Measurements from ENCODE around the gene DEPDC7.
"Not testable (repeated sequence)": the region's sequence is repeated elsewhere in the genome, so short reads cannot be mapped to it uniquely, and the experiment has no call there.

DEPDC7 gene

DNA sequence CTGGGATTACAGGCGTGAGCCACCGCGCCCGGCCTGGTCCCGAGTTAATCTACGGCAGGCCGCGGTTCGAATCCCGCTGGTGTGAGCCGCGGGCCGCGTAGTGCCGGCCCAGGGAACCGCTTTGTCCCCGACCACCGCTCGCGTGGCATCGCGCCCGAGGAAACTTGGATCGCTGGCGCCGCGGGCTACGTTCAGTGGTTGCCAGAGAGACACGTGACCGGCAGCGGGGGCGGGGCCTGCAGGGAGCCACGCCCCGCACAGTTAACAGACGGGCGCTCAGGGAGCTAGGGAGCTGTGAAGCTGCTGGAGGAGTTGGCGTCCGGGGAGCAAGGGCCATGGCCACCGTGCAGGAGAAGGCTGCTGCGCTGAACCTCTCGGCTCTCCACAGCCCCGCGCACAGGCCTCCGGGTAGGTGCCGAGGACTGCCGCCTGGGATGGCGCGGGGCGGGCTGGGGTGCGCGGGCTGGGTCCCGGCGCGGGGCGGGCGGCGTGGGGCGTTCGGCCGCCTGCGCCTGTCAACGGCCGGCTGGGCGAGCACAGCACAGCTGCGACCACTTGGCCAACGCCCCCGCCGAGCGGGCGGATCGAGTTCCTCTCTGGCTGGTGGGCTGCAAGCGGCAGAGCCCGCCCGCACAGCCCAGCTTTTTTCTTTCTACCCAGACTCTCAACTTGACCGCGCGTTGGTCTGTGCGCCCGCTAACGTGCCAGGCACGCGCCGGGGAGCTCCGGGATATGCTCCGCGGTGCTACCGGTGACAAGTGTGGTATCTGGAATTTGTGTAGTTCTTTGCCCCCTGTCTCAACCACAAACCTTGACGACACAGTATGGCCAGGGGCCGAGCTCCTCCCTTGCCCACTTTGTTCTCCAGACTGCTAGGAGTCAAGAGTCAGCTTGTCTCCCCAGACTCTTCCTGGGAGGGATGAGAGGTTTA is at the start of gene DEPDC7:
DEPDC7 (plus strand) TSS at position 258 of the 931 bp plus-strand sequence; CDS start at position 336, 78 bp downstream.
- peak; percentile 74 for DNase-seq

DNA sequence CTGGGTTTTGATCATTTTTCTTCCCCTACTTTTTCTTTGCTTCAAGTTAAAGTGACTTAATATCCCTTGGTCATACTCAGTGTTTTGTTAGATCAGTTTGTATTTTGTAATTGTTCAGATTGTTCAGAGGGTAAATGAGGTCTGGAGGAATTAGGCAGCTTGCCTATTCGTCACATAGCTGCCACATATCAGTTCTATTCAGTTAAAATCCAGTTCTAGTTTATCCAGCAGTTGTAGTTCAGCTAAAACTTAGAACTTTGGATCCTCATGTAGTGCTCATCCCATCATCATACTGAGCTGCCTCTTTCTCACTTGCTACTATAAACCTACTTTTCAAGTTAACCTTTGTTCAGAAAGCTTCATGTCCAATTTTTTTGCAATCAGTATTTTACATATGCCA is 47.1 kb upstream of the DEPDC7 start:
- no peak for DNase-seq

DNA sequence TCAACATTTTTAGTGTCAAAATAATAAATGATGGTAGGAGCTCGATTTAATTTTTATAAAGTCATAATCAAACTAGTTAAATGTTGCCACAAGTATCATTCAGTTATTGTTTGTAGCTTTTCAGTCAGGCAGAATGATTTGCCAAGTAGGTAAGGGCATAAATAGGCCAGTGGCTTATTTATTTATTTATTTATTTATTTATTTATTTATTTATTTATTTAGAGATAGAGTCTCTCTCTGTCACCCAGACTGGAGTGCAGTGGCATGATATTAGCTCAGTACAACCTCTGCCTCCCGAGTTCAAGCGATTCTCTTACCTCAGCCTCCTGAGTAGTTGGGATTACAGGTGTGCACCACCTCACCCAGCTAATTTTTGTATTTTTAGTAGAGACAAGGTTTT is 43.4 kb upstream of the DEPDC7 start:
- not testable (repeated sequence) for DNase-seq

DNA sequence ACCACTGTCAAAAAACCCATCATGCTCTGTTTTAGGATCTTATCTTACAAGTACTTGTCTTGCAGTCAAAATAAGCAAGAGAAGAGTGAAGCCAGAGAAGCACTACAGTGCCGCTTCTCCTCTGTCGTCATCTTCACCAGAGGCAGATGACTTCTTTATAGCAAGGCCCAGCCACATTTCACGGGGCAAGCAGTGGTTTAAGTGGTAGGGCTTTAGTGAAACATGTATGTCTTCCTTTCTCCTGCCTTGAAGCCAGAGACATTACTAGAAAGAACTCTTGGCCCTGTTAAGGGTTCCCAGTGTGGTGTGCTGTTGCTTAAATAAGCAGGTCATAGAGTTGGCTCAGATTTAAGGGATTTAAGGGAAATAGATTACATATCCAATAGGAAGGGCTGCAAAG is 42.9 kb upstream of the DEPDC7 start:
- DNase-seq = no peak

DNA sequence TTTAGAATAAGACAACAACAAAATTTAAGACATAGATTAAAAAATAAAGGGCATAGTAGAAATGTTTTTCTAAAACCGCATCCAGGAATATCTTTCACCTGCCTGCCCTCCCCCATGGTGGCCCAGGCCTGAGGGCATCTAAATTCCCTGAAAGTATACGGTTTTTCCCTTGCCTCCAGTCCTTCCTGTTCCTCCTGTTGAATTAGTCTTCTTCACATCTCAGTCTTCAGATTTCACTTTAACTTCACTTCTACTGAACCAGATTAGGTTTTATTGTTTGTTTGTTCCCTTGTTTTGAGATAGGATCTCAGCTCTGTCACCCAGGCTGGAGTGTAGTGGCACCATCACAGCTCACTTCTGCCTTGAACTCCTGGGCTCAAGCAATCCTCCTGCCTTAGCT is 33.1 kb upstream of the DEPDC7 start:
- DNase-seq = no peak

DNA sequence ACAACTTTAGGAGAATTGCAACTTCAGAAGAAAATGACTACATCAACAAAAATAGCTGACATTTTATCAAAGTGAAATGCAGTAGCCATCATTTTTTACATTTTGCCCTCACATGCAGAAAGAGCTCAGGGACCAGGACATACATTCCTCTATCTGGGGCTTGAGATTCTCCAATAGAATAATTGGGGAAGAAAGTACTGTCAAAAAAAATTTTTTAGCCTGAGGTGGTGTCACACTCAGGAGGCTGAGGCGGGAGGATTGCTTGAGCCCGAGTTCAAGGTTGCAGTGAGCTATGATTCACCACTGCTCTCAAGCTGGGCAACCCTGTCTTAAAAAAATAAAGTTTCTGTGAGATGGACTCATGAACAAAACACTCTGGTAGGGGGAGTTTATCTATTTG is 32.2 kb upstream of the DEPDC7 start:
- DNase-seq = no peak

DNA sequence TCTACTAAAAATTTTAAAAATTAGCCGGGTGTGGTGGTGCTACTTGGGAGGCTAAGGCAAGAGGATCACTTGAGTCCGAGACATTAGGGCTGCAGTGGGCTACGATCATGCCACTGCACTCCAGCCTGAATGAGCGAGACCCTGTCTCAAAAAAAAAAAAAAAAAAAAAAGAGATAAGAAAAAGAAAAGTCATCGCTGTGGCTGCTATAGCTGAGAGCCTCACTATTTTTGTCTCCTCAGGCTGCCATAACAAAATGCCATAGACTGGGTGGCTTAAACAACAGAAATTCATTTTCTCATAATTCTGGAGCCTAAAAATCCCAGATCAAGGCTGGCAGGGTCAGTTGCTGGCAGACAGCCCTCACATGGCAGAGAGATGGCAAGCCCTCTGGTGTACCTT is 30.1 kb upstream of the DEPDC7 start:
- no peak for DNase-seq

DNA sequence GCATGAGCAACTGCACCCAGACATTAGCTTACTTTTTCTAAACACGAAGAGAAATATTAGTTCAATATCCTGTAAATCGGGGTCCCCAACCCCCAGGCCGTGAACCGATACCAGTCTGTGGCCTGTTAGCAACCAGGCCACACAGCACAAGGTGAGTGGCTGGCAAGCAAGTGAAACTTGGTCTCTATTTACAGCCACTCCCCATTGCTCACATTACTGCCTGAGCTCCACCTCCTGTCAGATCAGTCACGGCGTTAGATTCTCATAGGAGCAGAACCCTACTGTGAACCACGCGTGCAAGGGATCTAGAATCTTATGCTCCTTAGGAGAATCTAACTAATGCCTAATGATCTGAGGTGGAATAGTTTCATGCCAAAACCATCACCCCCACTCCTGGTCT is 27.8 kb upstream of the DEPDC7 start:
- no peak for DNase-seq

DNA sequence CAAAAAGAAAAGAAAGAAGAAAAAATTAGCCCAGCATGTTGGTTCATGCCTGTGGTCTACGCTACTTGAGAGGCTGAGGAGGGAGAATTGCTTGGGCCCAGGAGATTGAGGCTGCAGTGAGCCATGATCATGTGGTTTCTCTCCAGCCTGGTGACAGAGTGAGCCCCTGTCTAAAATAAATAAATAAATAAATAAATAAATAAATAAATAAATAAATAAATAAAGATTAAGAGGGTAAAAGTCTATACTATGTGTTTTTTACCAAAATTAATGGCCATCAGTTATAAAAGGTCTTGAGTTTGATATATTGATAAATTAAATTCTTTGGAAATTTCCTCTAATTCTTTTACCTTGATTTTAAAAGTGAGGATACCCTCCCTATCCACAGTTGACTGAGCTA is 25.2 kb upstream of the DEPDC7 start:
- no peak for DNase-seq

DNA sequence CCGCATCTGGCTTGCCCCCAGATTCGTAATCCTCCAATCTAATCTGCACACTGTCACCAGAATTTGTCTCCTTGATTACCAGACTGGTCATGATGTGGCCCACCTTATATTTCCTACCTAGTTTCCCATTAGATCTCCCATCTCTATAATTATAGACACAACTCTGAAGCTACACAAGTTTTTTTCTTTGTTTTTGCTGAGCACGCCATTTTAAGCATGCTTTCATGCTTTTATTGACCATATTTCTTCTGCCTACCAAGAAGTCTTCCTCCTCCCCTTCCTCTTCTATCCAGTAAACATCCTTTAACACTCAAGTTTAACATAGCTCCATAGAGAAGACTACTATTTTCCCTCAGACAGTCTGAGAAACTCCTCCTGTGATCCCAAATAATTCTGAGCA is 24.3 kb upstream of the DEPDC7 start:
- no peak for DNase-seq

DNA sequence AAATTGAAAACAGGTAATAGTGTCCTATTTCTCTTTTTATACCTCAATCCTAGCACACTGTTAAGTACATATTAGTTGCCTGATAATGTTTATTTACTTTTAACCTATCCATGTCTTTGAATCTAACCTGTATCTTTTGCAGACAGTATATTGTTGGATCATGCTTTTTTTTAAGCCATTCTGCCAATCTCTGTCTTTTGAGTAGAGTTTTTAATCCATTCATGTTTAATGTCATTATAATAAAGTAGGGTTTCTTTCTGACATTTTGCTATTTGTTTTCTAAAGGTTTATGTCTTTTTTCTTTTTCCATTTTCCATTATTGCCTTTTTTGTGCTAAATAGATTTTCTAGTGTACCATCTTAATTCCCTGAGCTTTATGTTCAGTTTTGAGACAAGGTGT is 23.8 kb upstream of the DEPDC7 start:
- DNase-seq = no peak

DNA sequence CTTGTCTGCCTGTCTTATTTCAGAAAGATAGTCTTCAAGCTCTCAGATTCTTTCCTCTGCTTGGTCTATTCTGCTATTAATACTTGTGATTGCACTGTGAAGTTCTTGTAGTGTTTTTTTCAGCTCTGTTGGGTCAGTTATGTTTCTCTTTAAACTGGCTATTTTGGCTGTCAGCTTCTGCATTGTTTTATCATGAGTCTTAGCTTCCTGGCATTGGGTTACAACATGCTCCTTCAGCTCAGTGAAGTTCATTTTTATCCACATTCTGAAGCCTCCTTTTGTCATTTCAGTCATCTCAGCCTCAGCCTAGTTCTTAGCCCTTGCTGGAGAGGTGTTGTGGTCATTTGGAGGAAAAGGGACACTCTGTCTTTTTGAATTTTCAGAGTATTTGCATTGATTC is 15.5 kb upstream of the DEPDC7 start:
- no peak for DNase-seq

DNA sequence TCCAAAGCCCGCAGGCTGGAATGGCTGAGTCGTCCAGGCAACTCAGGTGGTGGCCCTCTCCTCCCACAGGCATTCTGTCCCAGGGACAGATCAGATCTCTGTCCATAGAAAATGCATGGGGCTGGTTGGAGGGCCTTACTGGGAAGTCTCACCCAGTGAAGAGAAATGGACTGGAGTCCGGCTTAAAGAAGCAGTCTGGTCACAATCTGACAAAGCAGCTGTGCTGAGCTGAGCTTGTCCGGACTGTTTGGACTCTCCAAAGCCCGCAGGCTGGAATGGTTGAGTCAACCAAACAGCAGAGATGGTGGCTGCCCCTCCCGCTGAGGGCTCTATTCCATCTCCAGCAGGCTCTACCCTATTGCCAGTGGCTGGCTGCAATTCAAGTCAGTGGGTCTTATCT is 14.4 kb upstream of the DEPDC7 start:
- DNase-seq = no peak

DNA sequence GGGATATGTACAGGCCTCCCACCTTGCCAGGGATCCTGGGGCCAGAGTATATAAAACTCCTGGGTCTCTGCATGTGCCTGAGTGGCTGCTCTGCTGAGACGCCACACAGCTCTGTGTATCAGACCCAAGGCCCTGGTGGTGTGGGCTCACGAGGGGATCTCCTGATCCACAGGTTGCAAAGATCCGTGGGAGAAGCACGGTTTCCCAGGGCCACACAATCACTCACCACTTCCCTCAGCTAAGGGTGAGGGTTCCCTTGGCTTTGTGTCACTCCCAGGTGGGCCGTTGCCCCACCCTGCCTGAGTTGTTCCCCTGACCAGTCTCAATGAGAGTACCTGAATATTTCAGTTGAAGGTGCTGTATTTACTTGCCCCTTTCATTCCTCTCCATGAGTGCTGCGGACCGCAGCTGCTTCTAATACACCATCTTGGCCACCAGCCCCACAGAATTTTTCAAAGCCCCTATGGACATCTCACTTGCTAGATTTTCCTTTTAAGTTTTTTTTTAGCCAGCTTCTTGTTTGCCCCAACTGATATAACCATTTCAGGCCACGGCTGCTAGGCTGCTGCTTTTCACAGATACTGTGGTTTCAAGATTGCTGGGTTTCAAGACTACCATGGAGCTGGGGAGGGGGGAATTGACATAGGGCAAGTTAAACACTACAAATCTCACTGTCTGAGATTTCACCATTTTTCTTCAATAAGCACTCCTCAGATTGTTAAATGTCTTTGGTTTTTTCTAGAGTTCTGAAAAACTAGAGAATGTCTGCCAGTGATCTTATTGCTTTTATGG is 13.7 kb upstream of the DEPDC7 start:
- DNase-seq = no peak

DNA sequence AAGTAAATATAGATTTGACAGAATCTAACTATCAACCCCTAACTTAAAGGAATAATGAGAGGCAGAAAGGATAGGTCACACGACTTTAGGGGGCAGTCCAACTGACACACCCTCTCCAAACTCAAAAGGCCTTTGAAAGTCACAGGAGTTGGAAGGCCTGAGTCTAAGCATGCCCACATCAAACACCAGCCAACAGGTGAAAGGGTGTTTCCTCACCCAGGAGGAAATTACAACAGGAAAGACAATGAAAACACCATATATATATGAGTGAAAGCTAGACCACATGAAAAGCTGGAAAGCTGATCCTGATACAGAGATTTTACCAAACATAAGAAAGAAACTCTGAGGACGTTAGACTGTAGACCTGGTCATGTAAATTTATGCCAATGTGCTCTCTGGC is 10.5 kb upstream of the DEPDC7 start:
- no peak for DNase-seq

DNA sequence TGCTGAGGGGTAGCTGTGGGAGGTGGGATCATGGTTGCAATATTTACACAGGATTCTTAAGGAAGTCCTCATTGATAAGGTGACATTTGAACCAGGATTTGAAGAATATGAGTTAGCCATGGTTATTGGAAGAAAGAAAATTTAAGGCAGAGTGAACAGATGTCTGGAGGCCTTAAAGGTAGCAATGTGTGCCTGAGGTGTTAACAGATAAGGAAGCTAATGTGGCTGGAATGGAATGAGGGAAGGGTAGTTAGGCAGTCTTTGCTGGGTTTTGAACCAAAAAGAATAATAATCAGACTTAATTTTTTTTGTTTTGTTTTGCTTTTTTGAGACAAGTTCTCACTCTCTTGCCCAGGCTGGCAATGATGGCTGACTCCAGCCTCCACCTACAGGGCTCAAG is 9.7 kb upstream of the DEPDC7 start:
- DNase-seq = no peak

DNA sequence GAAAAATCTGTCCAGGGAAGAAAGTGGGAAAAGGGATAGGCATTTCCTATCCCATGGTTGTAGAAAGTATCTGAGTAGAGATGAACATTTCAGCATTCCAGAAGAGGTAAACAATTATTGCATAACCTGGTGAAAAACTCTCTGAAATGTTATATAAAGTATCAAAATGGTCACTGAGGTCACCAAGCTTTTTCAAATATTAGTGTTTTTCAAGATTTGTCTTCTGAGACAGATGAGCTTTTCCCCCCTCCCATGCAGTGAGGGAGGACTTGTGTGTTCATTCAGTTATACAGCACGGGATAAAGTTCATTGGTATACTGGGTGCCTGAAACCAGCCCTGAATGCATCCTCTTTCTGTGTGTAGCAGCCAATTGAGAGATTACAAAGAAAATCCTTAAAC is 1.9 kb upstream of the DEPDC7 start:
- no peak for DNase-seq

DNA sequence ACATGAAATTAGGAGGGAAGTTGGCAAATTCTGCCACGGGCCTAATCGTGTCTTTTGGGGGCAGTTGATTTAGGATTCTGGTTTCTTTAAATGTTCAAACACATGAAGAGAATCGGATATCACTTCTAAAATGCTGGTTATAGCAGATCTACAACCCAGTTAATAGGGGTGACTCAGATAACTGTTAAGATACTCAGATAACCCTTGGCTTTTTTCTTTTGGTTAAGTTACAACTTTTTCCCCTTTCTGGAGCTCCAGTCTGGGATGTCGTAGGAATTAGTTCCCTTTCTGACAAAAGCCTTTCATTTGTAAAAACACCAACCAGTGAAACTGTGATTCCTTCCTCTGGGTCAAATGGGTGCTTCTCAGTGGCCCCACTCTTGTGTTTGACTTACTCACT is 976 bp downstream of the DEPDC7 start:
- no peak for DNase-seq

DNA sequence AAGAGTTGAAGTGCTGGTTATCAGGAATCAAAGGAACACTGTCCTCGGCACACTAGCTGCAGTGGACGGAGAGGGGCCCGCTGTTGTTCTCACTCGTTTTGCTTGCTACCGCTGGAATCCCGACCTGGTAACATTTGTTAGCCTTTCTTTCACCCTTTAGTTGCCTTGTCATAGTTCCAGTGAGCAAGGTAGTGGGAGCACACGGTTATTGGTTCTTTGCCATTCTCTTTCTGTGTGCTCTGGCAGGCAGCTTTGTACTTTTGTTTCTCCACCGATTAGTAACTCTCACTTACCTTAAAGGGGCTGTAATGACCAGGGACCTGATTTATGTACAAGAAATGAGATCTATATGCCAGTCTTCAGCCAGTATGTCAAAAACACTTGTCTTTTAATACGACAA is 1.8 kb downstream of the DEPDC7 start:
- no peak for DNase-seq

DNA sequence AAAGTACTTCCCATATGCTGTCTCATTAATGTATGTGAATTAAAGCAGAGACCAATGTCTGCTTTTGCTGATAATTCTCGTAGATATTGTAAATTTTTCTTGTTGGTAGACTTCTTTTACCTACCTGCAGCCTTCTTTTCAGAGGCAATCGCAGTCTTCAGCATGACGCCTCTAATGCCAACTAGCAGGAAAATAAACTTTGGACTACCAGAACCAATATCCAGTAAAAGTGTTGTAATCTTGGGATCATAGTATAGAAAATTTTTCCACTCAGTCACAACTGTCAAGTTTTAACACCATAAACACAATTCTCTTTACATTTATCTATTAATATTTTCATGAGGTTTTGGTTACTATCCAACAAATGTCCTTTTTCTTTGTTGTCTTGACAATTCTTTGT is 2.3 kb downstream of the DEPDC7 start:
- DNase-seq = no peak

DNA sequence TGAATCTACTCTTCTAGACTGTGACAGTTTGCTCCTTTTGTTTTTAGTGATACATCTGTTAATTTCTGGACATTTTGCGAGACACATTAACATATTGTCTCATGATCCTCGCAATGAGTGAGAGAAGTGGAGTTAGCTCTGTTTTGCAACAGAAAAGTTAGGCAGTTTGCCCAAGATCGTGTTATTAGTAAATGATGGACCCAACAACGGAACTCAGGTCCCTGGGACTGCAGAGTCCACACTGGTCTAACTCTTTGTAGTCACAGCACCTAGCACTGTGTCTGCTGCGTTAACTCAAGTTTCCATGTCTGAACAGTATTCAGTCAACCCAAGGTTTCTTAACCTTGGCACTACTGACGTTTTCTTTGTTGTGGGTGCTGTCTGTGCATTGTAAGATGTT is 3.2 kb downstream of the DEPDC7 start:
- no peak for DNase-seq

DNA sequence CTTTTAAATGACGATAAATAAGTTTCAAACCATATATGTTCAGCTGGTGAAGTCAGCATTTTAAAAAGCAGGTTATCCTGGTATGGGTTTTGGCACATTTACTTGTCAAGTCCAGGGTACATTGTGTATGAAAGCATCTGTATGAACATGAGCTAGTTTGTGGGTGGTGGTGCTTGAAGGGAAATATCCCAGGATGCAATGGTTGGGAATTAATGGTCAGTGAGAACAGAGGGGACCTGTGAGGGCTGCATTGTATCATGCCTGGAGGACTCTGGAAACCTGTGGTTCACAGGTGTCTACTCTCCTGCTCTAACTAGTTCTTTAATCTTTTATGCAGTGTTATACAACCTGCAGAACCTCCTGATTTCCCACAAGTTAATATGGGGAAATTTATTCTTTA is 5.8 kb downstream of the DEPDC7 start:
- no peak for DNase-seq

DNA sequence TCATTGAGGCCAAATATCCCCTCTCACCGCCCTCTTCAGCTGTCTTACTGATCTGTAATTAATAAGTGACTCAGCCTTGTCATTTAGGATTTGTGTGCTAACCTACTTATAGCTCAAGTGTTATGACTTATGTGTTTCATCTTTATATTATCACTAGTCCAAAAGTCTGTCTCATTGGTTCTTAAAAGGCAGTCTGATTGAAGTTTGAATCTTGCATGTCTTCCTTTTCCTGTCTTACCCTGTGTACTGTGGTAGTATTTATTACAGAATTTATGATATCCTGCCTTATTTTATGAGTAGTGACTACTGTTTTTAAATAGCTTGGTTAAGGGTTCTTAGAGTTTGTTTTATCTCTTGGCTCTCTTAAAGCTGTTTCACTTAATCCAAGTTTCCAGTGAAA is 6.3 kb downstream of the DEPDC7 start:
- no peak for DNase-seq

DNA sequence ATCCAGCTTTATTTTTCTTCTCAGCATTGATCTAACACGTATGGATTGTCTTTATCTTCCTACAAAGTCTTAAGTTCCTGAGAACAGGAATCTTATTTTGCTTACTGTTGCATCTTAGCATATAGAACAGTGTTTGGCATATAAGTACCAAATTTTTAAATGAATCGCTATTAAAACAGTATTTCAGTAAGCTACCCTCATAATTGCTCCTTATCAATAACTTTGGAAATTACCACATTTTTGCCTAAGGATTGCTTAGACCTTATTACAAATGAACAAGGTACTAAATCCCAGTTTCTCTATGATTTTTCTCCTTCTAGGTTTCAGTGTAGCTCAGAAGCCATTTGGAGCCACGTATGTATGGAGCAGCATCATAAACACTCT is 9.7 kb downstream of the DEPDC7 start:
- no peak for DNase-seq
